Erythroblast (primary cell): ENCODE data around the gene CCDC12.
A peak's percentile ranks its signal among the peaks of the same experiment; 100 is the strongest.

ENCODE experiments used
- DNase-seq, 2 experiments: peaks; one replicate each; lab custom pipeline; 2025; lab: John Stamatoyannopoulos, UW
- GATA1 ChIP-seq: IDR thresholded peaks from 2 replicates; pipeline ENCODE4 v1.6.1; 2011; ENCODE audit warnings: low read depth, mild to moderate bottlenecking, control low read depth, low read length, moderate library complexity
- POLR2A ChIP-seq: IDR thresholded peaks from 2 replicates; pipeline ENCODE4 v1.6.1; 2011; ENCODE audit warnings: mild to moderate bottlenecking, low read length

Gene CCDC12

GRCh38 chr3:47012342-47013230 lies 36.0 kb upstream of the CCDC12 start:
- TF ChIP-seq POLR2A (no peak), GATA1 (no peak)
- DNase-seq = no peak

GRCh38 chr3:47011371-47011770 lies 34.8 kb upstream of the CCDC12 start:
- no peak for TF ChIP-seq GATA1
- no peak for DNase-seq

- TF ChIP-seq POLR2A (no peak), GATA1 (no peak)
- no peak for DNase-seq
Observed at GRCh38 chr3:47010910-47011309, 34.4 kb upstream of the CCDC12 start.

GRCh38 chr3:47010111-47010712 lies 33.7 kb upstream of the CCDC12 start:
- no peak for DNase-seq
- TF ChIP-seq POLR2A (no peak), GATA1 (no peak)

- TF ChIP-seq POLR2A = peak; percentile 75
- no peak for TF ChIP-seq GATA1
- peak; percentile 96 to 97 for DNase-seq
Observed at GRCh38 chr3:47009225-47010110, 32.9 kb upstream of the CCDC12 start.

- DNase-seq = no peak
- TF ChIP-seq POLR2A (no peak), GATA1 (no peak)
Observed at GRCh38 chr3:47008851-47009224, 32.3 kb upstream of the CCDC12 start.

GRCh38 chr3:47008234-47008796 lies 31.8 kb upstream of the CCDC12 start:
- no peak for TF ChIP-seq POLR2A
- no peak for TF ChIP-seq GATA1
- DNase-seq = no peak

GRCh38 chr3:47007482-47008233 lies 31.1 kb upstream of the CCDC12 start:
- DNase-seq = no peak
- TF ChIP-seq GATA1 = no peak

GRCh38 chr3:47007001-47007400 lies 30.5 kb upstream of the CCDC12 start:
- TF ChIP-seq GATA1 (no peak), POLR2A (no peak)
- DNase-seq = no peak

- no peak for DNase-seq
- TF ChIP-seq GATA1 (no peak), POLR2A (no peak)
Observed at GRCh38 chr3:47006145-47006651, 29.7 kb upstream of the CCDC12 start.

- TF ChIP-seq GATA1 = no peak
- no peak for TF ChIP-seq POLR2A
- DNase-seq = no peak
Observed at GRCh38 chr3:47005212-47006144, 28.9 kb upstream of the CCDC12 start.
